H1 (cell line): ENCODE measurements around the gene AP2A1. TPM values are rescaled to one million over a fixed set of nuclear protein-coding genes. Genes with fewer than 3 reads are reported as not detected.

Source experiments
- CEBPB ChIP-seq: IDR thresholded peaks from 2 replicates; pipeline ENCODE4 v1.6.1; 2012; ENCODE audit warnings: low read depth, low read length
- CHD1 ChIP-seq: IDR thresholded peaks from 2 replicates; pipeline ENCODE4 v1.6.1; 2012; ENCODE audit warnings: low read depth, low read length, improper control_type of control experiment
- CREB1 ChIP-seq: IDR thresholded peaks from 2 replicates; pipeline ENCODE4 v1.6.1; 2012; ENCODE audit warnings: inconsistent platforms
- JUN ChIP-seq: IDR thresholded peaks from 2 replicates; pipeline ENCODE4 v1.6.1; 2011; ENCODE audit warnings: low read depth, mild to moderate bottlenecking, improper control_type of control experiment, low read length
- polyA plus RNA-seq, 7 experiments: library from polyadenylated mRNA; depleted of rRNA in 3 of 7; stranded (reverse) in 5 of 7; unstranded in 2 of 7; fragments of >200 nt in 5 of 7; fragments of 200-250 nt in 2 of 7; gene quantifications; 1 replicate in 5 of 7; 2 replicates in 1 of 7; 4 replicates in 1 of 7; pipeline versions ENCODE4 v1.2.1 to v1.2.3, GENCODE V29; 2011 to 2013; ENCODE audit warnings: missing spikeins in 2 of 7, mixed read lengths in 2 of 7
- total RNA-seq: library from RNA; stranded (reverse); fragmentation: NEBNext Ultra II Directional; extraction: Animal tissue kit (Norgen Biotek cat#: 25700); gene quantifications from 2 replicates; pipeline ENCODE4 v1.2.1, GENCODE V29; 2021
- TF ChIP-seq, protein P1 (sequence below): IDR thresholded peaks from 2 replicates; pipeline ENCODE4 v1.6.1; 2011; ENCODE audit warnings: low read depth, mild to moderate bottlenecking, low read length; ENCODE audit not compliant: insufficient read depth
- TF ChIP-seq, protein P2 (sequence below): IDR thresholded peaks from 2 replicates; pipeline ENCODE4 v1.6.1; 2011; ENCODE audit warnings: low read length, improper control_type of control experiment

AP2A1 gene
- total and polyA plus RNA-seq, 2 of the 8 experiments (the other 6 are each of a cell fraction or from before 2014, with no cell fraction given): 105 to 106 TPM

DNA sequence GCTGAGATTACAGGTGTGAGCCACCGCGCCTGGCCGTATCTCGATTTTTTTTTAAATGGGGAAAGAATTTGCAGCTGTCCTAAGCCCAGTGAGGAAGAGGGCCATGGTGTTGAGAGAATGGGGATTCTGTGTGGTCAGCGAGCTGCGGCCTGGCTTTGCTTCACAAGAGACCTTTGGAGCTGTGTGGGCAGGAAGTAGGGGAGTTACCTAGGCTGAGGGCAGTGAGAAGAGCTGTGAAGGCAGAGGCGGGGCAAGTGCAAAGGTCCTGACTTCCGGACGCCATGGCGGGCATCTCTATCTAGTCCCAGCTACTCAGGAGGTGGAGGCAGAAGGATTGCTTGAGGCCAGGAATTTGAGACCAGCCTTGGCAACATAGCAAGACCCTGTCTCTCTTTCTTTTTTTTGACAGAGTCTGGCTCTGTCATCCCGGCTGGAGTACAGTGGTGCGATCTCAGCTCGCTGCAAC lies 4.9 kb downstream of the AP2A1 start (continued):
- TF ChIP-seq CREB1 (no peak), JUN (no peak), CHD1 (no peak), CEBPB (no peak)
- TF ChIP-seq, protein P1, sequence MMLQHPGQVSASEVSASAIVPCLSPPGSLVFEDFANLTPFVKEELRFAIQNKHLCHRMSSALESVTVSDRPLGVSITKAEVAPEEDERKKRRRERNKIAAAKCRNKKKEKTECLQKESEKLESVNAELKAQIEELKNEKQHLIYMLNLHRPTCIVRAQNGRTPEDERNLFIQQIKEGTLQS: no peak
- TF ChIP-seq, protein P2, sequence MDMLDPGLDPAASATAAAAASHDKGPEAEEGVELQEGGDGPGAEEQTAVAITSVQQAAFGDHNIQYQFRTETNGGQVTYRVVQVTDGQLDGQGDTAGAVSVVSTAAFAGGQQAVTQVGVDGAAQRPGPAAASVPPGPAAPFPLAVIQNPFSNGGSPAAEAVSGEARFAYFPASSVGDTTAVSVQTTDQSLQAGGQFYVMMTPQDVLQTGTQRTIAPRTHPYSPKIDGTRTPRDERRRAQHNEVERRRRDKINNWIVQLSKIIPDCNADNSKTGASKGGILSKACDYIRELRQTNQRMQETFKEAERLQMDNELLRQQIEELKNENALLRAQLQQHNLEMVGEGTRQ: no peak
- TF ChIP-seq, all 59 proteins: peak for 0
